OCI-LY3 (cell line): ENCODE data around the gene GPD2.

ENCODE experiments used
- H2AFZ ChIP-seq: fragments of 200-600, 300-600 bp; shearing (Covaris generic); 2 replicates; pipeline ENCODE4 v1.6.0; 2014; ENCODE audit warnings: antibody characterized with exemption, low read depth, low read length
- H3K27ac ChIP-seq: fragments of 200-600, 300-600 bp; sonication (generic); 2 replicates; pipeline ENCODE4 v1.5.1; 2014; ENCODE audit warnings: mild to moderate bottlenecking, low read length, moderate library complexity, mixed read lengths
- H3K27me3 ChIP-seq: fragments of 200-600, 300-600 bp; sonication (generic); 2 replicates; pipeline ENCODE4 v1.6.1; 2014; ENCODE audit warnings: low read depth, low read length, mixed read lengths
- H3K36me3 ChIP-seq: fragments of 200-600, 300-600 bp; sonication (generic); replicated peaks from 2 replicates; pipeline ENCODE3; 2014; ENCODE audit warnings: low read depth, low read length, mixed read lengths
- H3K4me1 ChIP-seq: fragments of 300-600, 200-600 bp; sonication (generic); 2 replicates; pipeline ENCODE4 v1.6.1; 2014; ENCODE audit warnings: low read length, mixed read lengths
- H3K4me2 ChIP-seq: fragments of 200-600, 300-600 bp; sonication (generic); 2 replicates; pipeline ENCODE4 v1.6.1; 2014; ENCODE audit warnings: low read length, mixed read lengths
- H3K4me3 ChIP-seq: fragments of 300-600, 200-600 bp; sonication (generic); 2 replicates; pipeline ENCODE4 v1.5.1; 2014; ENCODE audit warnings: antibody characterized with exemption, mild to moderate bottlenecking, low read length, moderate library complexity
- H3K79me2 ChIP-seq: fragments of 300-600, 200-600 bp; shearing (Covaris generic); 2 replicates; pipeline ENCODE4 v1.6.1; 2014; ENCODE audit warnings: mild to moderate bottlenecking, low read length, mixed read lengths
- H3K9ac ChIP-seq: fragments of 300-600, 200-600 bp; shearing (Covaris generic); 2 replicates; pipeline ENCODE4 v1.6.0; 2014; ENCODE audit warnings: mild to moderate bottlenecking, low read length, moderate library complexity
- H3K9me3 ChIP-seq: fragments of 200-600, 300-600 bp; shearing (Covaris generic); 2 replicates; pipeline ENCODE4 v1.6.1; 2014; ENCODE audit warnings: low read length, mixed read lengths; ENCODE audit not compliant: insufficient read depth
- H4K20me1 ChIP-seq: fragments of 200-600, 300-600 bp; sonication (generic); 2 replicates; pipeline ENCODE4 v1.6.1; 2016; ENCODE audit warnings: low read length, mixed read lengths; ENCODE audit not compliant: insufficient read depth
- CTCF ChIP-seq: fragments of 200-600, 300-600 bp; sonication (generic); IDR thresholded peaks from 2 replicates; pipeline ENCODE4 v1.5.1; 2014; ENCODE audit warnings: antibody characterized with exemption, low read length, low read depth
- EZH2phosphoT487 ChIP-seq: fragments of 200-600 bp; shearing (Covaris generic); IDR thresholded peaks from 2 replicates; pipeline ENCODE4 v1.6.1; 2018; ENCODE audit warnings: antibody characterized with exemption, mixed run types, low read depth

Gene GPD2

GRCh38 chr2:156430236-156430979 is 5.8 kb upstream of the GPD2 start:
- Histone ChIP-seq H3K9me3 (no peaks in the 10 kb centered on the region), H3K27me3 (no peaks in the 10 kb centered on the region), H2AFZ (no peak overlapping the region), H4K20me1 (no peaks in the 10 kb centered on the region), H3K79me2 (no peaks in the 10 kb centered on the region), H3K36me3 (no peaks in the 10 kb centered on the region), H3K4me1 (peaks cover 50% of the 10 kb centered on the region), H3K4me3 (peak overlapping the region; percentile 41), H3K9ac (peak overlapping the region; percentile 17; the same call in 1 of the 2 replicates), H3K27ac (peak overlapping the region; percentile 56), H3K4me2 (peak overlapping the region; percentile 51)
- TF ChIP-seq EZH2phosphoT487: no peak
- no peak for TF ChIP-seq CTCF

- peak overlapping the region; percentile 51 for H3K4me2 ChIP-seq
- H4K20me1 ChIP-seq: no peaks in the 10 kb centered on the region
- H3K36me3 ChIP-seq: no peaks in the 10 kb centered on the region
- peaks cover 51% of the 10 kb centered on the region for H3K4me1 ChIP-seq
- H2AFZ ChIP-seq: no peak overlapping the region
- no peaks in the 10 kb centered on the region for H3K27me3 ChIP-seq
- peak overlapping the region; percentile 41 for H3K4me3 ChIP-seq
- TF ChIP-seq CTCF (peak; percentile 25; the same call in 1 of the 2 replicates), EZH2phosphoT487 (no peak)
- H3K9me3 ChIP-seq: no peaks in the 10 kb centered on the region
- peak overlapping the region; percentile 17; the same call in 1 of the 2 replicates for H3K9ac ChIP-seq
- no peaks in the 10 kb centered on the region for H3K79me2 ChIP-seq
- H3K27ac ChIP-seq: peak overlapping the region; percentile 56
Measured at GRCh38 chr2:156430980-156431358, 5.2 kb upstream of the GPD2 start.

GRCh38 chr2:156434461-156435291 is 1.5 kb upstream of the GPD2 start:
- Histone ChIP-seq H3K4me1 (peaks cover 51% of the 10 kb centered on the region), H3K9ac (peak overlapping the region; percentile 91; the same call in 1 of the 2 replicates)

More at GRCh38 chr2:156434461-156435291, 1.5 kb upstream of the GPD2 start:
- Histone ChIP-seq H3K36me3 (no peaks in the 10 kb centered on the region), H3K79me2 (peaks cover 29% of the 10 kb centered on the region), H3K4me3 (peak overlapping the region; percentile 85), H3K27ac (peak overlapping the region; percentile 20; the same call in 1 of the 2 replicates), H3K4me2 (peak overlapping the region; percentile 88), H4K20me1 (no peaks in the 10 kb centered on the region), H3K9me3 (no peaks in the 10 kb centered on the region), H2AFZ (peak overlapping the region; percentile 34; the same call in 1 of the 2 replicates), H3K27me3 (no peaks in the 10 kb centered on the region)
- no peak for TF ChIP-seq CTCF
